ENCODE results near the gene FAM53B.

Gene FAM53B

GRCh38 chr10:124694481-124695220 is 49.5 kb downstream of the FAM53B start:
- DNase-seq, result no peak

GRCh38 chr10:124693801-124694416 is 50.3 kb downstream of the FAM53B start:
- DNase-seq, result no peak

- no peak for DNase-seq
These were observed 50.8 kb downstream of the FAM53B start for GRCh38 chr10:124693396-124693795.

- DNase-seq, result no peak
These were observed 52.1 kb downstream of the FAM53B start for GRCh38 chr10:124692100-124692446.

GRCh38 chr10:124691421-124692099 is 52.6 kb downstream of the FAM53B start:
- no peak for DNase-seq

- no peak for DNase-seq
These were observed 53.2 kb downstream of the FAM53B start for GRCh38 chr10:124691002-124691401.

- DNase-seq, result no peak
These were observed 54.2 kb downstream of the FAM53B start for GRCh38 chr10:124689911-124690498.

GRCh38 chr10:124688889-124689670 is 55.1 kb downstream of the FAM53B start:
- DNase-seq, result no peak

GRCh38 chr10:124688386-124688785 is 55.8 kb downstream of the FAM53B start:
- no peak for DNase-seq

GRCh38 chr10:124686707-124687376 is 57.3 kb downstream of the FAM53B start:
- DNase-seq, result no peak

GRCh38 chr10:124685261-124685660 is 58.9 kb downstream of the FAM53B start:
- no peak for DNase-seq

GRCh38 chr10:124683814-124684213 is 60.4 kb downstream of the FAM53B start:
- DNase-seq, result no peak

GRCh38 chr10:124681626-124682552 is 62.3 kb downstream of the FAM53B start:
- no peak for DNase-seq

GRCh38 chr10:124681091-124681490 is 63.1 kb downstream of the FAM53B start:
- no peak for DNase-seq

- DNase-seq, result no peak
These were observed 63.5 kb downstream of the FAM53B start for GRCh38 chr10:124680675-124681074.

- no peak for DNase-seq
These were observed 64.8 kb downstream of the FAM53B start for GRCh38 chr10:124679401-124679800.

GRCh38 chr10:124678557-124679240 is 65.5 kb downstream of the FAM53B start:
- DNase-seq, result no peak

- no peak for DNase-seq
These were observed 66.2 kb downstream of the FAM53B start for GRCh38 chr10:124677749-124678556.

- no peak for DNase-seq
These were observed 66.9 kb downstream of the FAM53B start for GRCh38 chr10:124677293-124677699.

Data from 8988T (cell line).